ENCODE data around the gene FNDC3B.

Gene FNDC3B

GRCh38 chr3:172056416-172056815, 17.0 kb downstream of the FNDC3B start:
- DNase-seq, result no peak

DNA sequence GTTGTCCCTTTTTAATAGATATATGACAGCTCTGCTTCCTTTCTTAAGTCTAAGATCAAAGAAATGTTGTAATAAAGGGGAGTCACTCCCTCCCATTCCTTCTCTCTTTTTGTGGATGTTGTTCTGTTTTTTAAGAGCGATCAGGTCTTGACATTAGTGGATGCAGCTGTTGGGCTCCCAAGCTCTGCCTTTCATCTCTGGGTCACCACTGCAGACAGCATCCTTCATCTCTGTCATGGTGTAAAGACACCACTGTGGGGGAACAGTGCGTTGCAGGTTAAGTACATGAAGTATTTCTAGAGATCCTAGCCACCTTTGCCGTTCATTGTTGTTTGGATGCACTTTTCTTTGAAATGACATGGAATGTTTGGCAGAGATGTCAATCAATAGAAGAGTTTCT, 17.7 kb downstream of the FNDC3B start:
- DNase-seq, result no peak

- no peak for DNase-seq
Measured at GRCh38 chr3:172057624-172058327, 18.4 kb downstream of the FNDC3B start.

DNA sequence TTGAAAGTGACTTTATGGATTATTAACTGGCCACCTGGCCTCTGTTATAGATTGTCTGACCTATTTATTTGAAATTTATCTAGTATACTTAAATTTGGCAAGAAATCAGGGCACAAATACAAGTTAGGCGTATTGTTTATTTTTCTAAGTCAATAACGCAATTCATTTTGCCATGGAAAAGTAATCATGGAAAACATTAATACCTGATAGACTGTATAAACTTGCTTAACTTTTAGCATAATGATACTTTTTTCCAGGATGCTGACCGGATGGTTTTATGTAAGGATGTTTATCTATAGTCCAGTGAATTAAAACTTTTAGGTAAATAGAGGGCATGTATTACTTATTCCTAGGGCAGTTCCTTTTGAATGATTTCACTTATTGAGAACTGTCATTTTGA, 20.2 kb downstream of the FNDC3B start:
- DNase-seq, result no peak

GRCh38 chr3:172060234-172060633, 20.9 kb downstream of the FNDC3B start:
- no peak for DNase-seq

DNA sequence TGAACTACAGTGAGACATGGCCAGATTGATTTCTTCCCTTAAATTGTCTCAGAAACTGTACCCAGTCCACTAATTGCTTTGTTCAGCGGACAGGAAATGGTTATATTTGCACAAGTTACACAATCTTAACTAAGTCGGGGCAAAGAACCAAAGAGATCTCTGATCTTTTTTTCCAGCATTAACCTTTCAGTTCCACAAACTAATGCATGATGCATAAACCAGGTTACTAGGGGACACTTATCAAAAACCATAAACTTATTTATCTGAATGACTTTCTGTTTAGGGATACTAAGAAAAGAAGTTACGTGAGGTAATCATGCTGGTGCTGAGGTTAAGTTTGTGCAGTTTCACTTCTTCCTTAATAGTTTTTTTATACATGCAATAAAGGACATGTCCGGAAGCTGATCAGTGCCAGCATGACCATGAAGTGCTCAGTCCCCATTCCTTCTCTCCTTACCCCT, 22.4 kb downstream of the FNDC3B start:
- no peak for DNase-seq

DNA sequence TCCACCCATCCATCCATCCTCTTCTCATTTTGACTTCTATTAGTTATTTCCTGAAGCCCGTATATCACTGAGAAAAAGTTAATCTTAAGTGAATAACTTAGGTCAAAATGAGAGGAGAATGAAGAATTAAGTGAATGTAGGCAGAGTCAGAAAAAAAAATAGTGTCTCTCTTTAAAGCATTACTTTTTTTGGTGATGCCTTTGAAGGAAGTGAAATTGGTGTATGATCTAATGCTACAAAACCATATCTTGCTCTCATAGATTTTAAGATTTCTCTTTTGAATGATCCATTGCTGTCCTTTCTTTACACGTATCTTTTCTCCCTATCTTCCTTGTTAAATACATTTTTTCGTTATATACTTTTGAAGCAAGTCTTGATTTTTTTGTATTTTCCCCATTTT, 23.4 kb downstream of the FNDC3B start:
- DNase-seq, result no peak

- no peak for DNase-seq
Measured at GRCh38 chr3:172063456-172064432, 24.4 kb downstream of the FNDC3B start.

GRCh38 chr3:172065527-172065926, 26.1 kb downstream of the FNDC3B start:
- DNase-seq, result no peak

DNA sequence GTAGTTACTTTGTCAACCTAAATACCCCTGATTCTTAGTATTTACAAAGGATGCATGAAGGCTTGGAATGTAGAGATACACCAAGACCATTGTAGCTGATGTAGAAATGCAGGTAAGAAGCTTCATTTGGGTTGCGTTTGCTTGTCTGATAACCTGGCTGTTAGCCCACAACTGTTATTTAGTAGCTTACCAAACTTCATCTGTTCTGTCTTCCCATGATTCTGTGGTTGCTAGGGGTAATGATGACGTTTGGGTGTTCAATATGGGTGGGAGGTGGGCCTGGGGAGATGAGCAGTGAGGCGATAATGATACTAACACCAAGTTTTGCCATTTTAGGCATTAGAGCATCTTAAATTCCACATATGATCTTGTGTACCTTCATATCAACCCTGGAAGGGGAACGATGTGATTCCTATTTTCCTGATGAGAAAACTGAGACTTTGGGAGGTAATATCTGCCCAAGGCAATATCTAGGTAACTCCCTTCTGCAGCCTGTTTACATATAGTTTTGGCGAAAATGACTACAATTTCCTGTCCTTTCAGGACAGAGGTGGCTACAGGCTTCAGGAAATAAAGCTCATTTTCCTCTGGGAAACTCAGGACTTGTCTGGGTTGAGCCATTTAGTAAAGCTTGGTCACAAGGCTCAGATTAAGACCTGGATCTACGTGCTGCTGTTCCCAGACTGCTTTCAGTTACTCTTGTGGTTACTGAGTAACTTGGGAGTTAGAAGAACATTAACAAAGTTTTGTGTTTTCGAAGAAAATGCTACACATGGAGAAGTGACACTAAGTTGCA, 26.8 kb downstream of the FNDC3B start:
- DNase-seq, result no peak

DNA sequence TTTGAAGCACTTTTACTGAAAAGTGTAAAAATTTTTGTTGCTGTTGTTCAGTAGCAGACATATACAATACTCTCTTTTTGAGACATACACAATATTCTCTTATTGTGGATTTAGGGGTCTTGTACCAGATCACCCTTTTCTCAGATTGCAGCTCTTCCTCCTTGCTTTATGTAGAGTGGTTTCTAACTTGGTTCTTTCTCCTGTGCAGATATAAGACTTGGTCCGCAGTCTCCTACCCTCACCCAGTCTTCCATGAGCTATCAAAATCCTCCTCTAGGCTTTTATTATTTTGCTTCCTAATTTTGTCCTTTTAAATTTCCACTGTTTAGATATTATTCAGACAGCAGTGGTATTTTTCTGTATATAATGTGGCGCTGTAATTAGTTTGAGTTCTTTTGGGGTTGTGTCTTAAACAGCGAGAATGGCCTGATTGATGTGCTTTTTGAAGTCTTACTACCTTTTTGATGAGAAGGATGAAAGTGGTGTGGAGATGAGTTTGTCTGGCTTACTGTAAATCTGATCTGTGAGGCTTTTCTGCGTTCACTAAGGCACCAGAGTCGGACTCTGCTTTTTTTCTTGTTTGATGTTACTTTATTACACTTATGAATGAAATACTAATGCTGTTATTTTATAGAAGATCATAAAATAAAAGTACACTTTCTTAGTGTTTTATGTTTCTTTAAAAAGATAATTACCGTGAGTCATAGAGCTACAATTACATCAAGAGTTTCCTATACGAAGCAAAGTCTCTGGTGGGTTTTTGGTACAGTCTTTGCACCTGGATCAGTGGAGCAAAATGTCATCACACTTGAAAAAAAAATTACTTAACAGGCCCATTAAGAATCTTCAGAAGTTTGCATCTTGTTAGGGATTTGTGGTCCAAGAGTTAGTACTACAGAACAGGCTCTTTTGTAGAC, 27.8 kb downstream of the FNDC3B start:
- DNase-seq, result no peak

GRCh38 chr3:172067837-172068440, 28.6 kb downstream of the FNDC3B start:
- no peak for DNase-seq

- DNase-seq, result no peak
Measured at GRCh38 chr3:172068977-172069376, 29.6 kb downstream of the FNDC3B start.

GRCh38 chr3:172069478-172069877, 30.1 kb downstream of the FNDC3B start:
- no peak for DNase-seq

DNA sequence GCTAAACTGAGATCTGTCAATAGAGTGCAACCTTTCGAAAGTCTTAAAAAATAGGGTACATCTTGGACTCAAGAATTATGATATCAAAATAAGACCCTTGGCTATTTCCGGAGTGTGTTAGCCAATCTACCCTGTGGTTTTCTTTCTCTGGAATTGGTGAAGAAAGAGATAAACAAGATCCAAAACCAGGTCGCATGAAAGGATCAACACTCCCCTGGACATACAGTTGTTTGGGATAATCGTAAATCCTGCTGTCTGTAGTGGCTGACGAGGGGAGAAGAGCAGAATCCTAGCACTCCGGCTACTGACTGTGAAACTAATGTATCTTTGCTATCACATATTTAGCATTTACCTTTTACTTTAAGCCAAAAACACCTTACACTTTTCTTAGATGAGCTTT, 30.9 kb downstream of the FNDC3B start:
- no peak for DNase-seq

GRCh38 chr3:172070802-172071201, 31.4 kb downstream of the FNDC3B start:
- DNase-seq, result no peak

GRCh38 chr3:172071780-172072330, 32.5 kb downstream of the FNDC3B start:
- DNase-seq, result no peak

- no peak for DNase-seq
Measured at GRCh38 chr3:172072543-172072942, 33.2 kb downstream of the FNDC3B start.

DNA sequence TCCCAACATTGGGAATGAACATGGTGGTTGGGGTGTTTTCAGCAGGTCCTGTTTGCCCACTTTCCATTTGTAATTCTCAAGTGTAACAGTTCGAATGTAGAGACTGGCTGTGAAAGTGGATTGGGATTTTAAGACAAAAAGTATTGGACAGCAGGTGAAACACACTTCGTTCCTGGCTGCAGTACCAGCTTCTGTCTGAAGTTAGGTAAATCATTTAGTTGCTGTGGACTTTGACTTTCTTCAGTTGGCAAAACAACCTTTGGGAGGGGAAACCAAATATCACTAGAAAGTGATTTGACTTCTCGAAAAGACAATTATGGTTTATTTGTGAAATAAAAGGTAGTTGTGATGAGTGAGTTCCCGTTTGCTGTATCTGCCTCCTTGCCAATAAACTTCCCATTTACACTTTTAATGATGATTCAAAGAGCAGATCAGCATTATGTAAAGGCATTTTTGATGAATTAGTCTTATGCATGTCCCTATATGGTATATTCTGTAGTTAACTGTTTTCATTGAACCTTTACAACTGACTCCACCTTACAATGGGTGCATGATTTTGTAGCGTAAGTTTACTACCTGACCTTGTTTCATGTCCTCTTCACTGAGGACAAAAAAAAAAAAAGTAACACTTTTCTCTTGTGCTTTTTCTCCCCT, 34.0 kb downstream of the FNDC3B start:
- DNase-seq, result no peak

DNA sequence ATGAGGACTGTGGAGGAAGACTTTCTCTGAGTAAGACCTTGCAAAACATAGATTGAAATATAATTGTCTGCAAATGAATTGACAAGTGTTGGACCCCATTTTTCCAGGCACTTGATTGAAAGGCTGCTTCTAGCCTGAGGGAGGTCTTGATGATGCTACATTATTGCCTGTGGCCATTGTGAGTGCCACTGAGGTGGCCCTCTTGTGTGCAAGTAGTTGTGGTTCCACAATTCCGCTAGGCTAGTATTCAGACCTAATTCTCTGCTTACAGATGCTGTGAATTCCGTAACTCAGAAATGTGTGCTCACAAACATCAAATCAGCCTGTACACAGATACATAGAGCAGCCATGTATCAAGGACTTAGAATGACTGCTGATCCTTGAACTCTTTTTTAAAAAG, 34.7 kb downstream of the FNDC3B start:
- DNase-seq, result no peak

- DNase-seq, result no peak
Measured at GRCh38 chr3:172074586-172074985, 35.2 kb downstream of the FNDC3B start.
